Measurements from ENCODE around the gene ENTPD5.
A peak's percentile ranks its signal among the peaks of the same experiment; 100 is the strongest.
"Not testable (repeated sequence)": the region's sequence is repeated elsewhere in the genome, so short reads cannot be mapped to it uniquely, and the experiment has no call there.

Gene ENTPD5

GRCh38 chr14:74008843-74009499 lies 10.1 kb downstream of the ENTPD5 start:
- Histone ChIP-seq H3K27ac (ENCODE audit: low read depth in 2 of 2, low read length in 2 of 2) (peak overlapping the region; percentile 52 to 67), H3K4me3 (ENCODE audit: low read length in 2 of 2) (no peak overlapping the region), H3K36me3 (ENCODE audit: control insufficient read depth in 2 of 2, insufficient read depth in 2 of 2, low read length in 2 of 2) (peaks cover 2 to 23% of the 10 kb centered on the region in 2 donors), H3K4me1 (ENCODE audit: control insufficient read depth in 2 of 2, insufficient read depth in 2 of 2, low read length in 2 of 2) (peaks cover 0 to 8% of the 10 kb centered on the region in 2 donors), H3K9ac (ENCODE audit: low read depth in 1 of 2, low read length in 2 of 2) (peak overlapping the region in 1 of 2 donors; percentile 12), H3K27me3 (ENCODE audit: control insufficient read depth in 2 of 2, insufficient read depth in 2 of 2, low read length in 2 of 2) (no peaks in the 10 kb centered on the region), H3K9me3 (ENCODE audit: control insufficient read depth in 2 of 2, low read length in 2 of 2) (no peaks in the 10 kb centered on the region)

GRCh38 chr14:74005664-74006063 lies 13.4 kb downstream of the ENTPD5 start:
- H3K27me3 ChIP-seq (ENCODE audit: control insufficient read depth in 2 of 2, insufficient read depth in 2 of 2, low read length in 2 of 2); H3K9ac ChIP-seq (ENCODE audit: low read depth in 1 of 2, low read length in 2 of 2); H3K4me3 ChIP-seq (ENCODE audit: low read length in 2 of 2); H3K4me1 ChIP-seq (ENCODE audit: control insufficient read depth in 2 of 2, insufficient read depth in 2 of 2, low read length in 2 of 2); H3K27ac ChIP-seq (ENCODE audit: low read depth in 2 of 2, low read length in 2 of 2); H3K9me3 ChIP-seq (ENCODE audit: control insufficient read depth in 2 of 2, low read length in 2 of 2): not testable (repeated sequence)
- peaks cover 4 to 11% of the 10 kb centered on the region in 2 donors for H3K36me3 ChIP-seq (ENCODE audit: control insufficient read depth in 2 of 2, insufficient read depth in 2 of 2, low read length in 2 of 2)

GRCh38 chr14:73998726-73999125 lies 20.4 kb downstream of the ENTPD5 start:
- Histone ChIP-seq H3K9ac (ENCODE audit: low read depth in 1 of 2, low read length in 2 of 2) (peak overlapping the region; percentile 1 to 67), H3K36me3 (ENCODE audit: control insufficient read depth in 2 of 2, insufficient read depth in 2 of 2, low read length in 2 of 2) (peaks cover 0 to 4% of the 10 kb centered on the region in 2 donors), H3K4me3 (ENCODE audit: low read length in 2 of 2) (peak overlapping the region; percentile 30 to 44), H3K9me3 (ENCODE audit: control insufficient read depth in 2 of 2, low read length in 2 of 2) (no peaks in the 10 kb centered on the region), H3K4me1 (ENCODE audit: control insufficient read depth in 2 of 2, insufficient read depth in 2 of 2, low read length in 2 of 2) (peaks cover 8 to 30% of the 10 kb centered on the region in 2 donors), H3K27me3 (ENCODE audit: control insufficient read depth in 2 of 2, insufficient read depth in 2 of 2, low read length in 2 of 2) (no peaks in the 10 kb centered on the region), H3K27ac (ENCODE audit: low read depth in 2 of 2, low read length in 2 of 2) (peak overlapping the region; percentile 93 to 94)

GRCh38 chr14:73997944-73998447 lies 21.1 kb downstream of the ENTPD5 start:
- Histone ChIP-seq H3K9me3 (ENCODE audit: control insufficient read depth in 2 of 2, low read length in 2 of 2) (no peaks in the 10 kb centered on the region), H3K9ac (ENCODE audit: low read depth in 1 of 2, low read length in 2 of 2) (peak overlapping the region; percentile 38 to 67), H3K27ac (ENCODE audit: low read depth in 2 of 2, low read length in 2 of 2) (peak overlapping the region; percentile 93 to 94), H3K4me1 (ENCODE audit: control insufficient read depth in 2 of 2, insufficient read depth in 2 of 2, low read length in 2 of 2) (peaks cover 13 to 30% of the 10 kb centered on the region in 2 donors), H3K36me3 (ENCODE audit: control insufficient read depth in 2 of 2, insufficient read depth in 2 of 2, low read length in 2 of 2) (no peaks in the 10 kb centered on the region), H3K4me3 (ENCODE audit: low read length in 2 of 2) (peak overlapping the region; percentile 49 to 55), H3K27me3 (ENCODE audit: control insufficient read depth in 2 of 2, insufficient read depth in 2 of 2, low read length in 2 of 2) (no peaks in the 10 kb centered on the region)

GRCh38 chr14:73997108-73997943 lies 21.8 kb downstream of the ENTPD5 start:
- no peaks in the 10 kb centered on the region for H3K9me3 ChIP-seq (ENCODE audit: control insufficient read depth in 2 of 2, low read length in 2 of 2)
- peaks cover 13 to 30% of the 10 kb centered on the region in 2 donors for H3K4me1 ChIP-seq (ENCODE audit: control insufficient read depth in 2 of 2, insufficient read depth in 2 of 2, low read length in 2 of 2)
- no peaks in the 10 kb centered on the region for H3K27me3 ChIP-seq (ENCODE audit: control insufficient read depth in 2 of 2, insufficient read depth in 2 of 2, low read length in 2 of 2)
- H3K27ac ChIP-seq (ENCODE audit: low read depth in 2 of 2, low read length in 2 of 2) = peak overlapping the region; percentile 93 to 94
- H3K36me3 ChIP-seq (ENCODE audit: control insufficient read depth in 2 of 2, insufficient read depth in 2 of 2, low read length in 2 of 2) = no peaks in the 10 kb centered on the region
- H3K4me3 ChIP-seq (ENCODE audit: low read length in 2 of 2) = peak overlapping the region; percentile 49 to 79
- H3K9ac ChIP-seq (ENCODE audit: low read depth in 1 of 2, low read length in 2 of 2) = peak overlapping the region; percentile 72 to 77

- no peaks in the 10 kb centered on the region for H3K27me3 ChIP-seq (ENCODE audit: control insufficient read depth in 2 of 2, insufficient read depth in 2 of 2, low read length in 2 of 2)
- H3K9ac ChIP-seq (ENCODE audit: low read depth in 1 of 2, low read length in 2 of 2) = peak overlapping the region; percentile 72 to 77
- H3K4me3 ChIP-seq (ENCODE audit: low read length in 2 of 2) = peak overlapping the region; percentile 48 to 79
- H3K9me3 ChIP-seq (ENCODE audit: control insufficient read depth in 2 of 2, low read length in 2 of 2) = no peaks in the 10 kb centered on the region
- peak overlapping the region; percentile 93 to 94 for H3K27ac ChIP-seq (ENCODE audit: low read depth in 2 of 2, low read length in 2 of 2)
- no peaks in the 10 kb centered on the region for H3K36me3 ChIP-seq (ENCODE audit: control insufficient read depth in 2 of 2, insufficient read depth in 2 of 2, low read length in 2 of 2)
- peaks cover 13 to 30% of the 10 kb centered on the region in 2 donors for H3K4me1 ChIP-seq (ENCODE audit: control insufficient read depth in 2 of 2, insufficient read depth in 2 of 2, low read length in 2 of 2)
Observed at GRCh38 chr14:73996731-73997107, 22.4 kb downstream of the ENTPD5 start.

- H3K4me3 ChIP-seq (ENCODE audit: low read length in 2 of 2) = peak overlapping the region; percentile 79
- H3K9me3 ChIP-seq (ENCODE audit: control insufficient read depth in 2 of 2, low read length in 2 of 2) = no peaks in the 10 kb centered on the region
- H3K27me3 ChIP-seq (ENCODE audit: control insufficient read depth in 2 of 2, insufficient read depth in 2 of 2, low read length in 2 of 2) = no peaks in the 10 kb centered on the region
- H3K4me1 ChIP-seq (ENCODE audit: control insufficient read depth in 2 of 2, insufficient read depth in 2 of 2, low read length in 2 of 2) = peaks cover 13 to 30% of the 10 kb centered on the region in 2 donors
- peak overlapping the region; percentile 72 to 77 for H3K9ac ChIP-seq (ENCODE audit: low read depth in 1 of 2, low read length in 2 of 2)
- peak overlapping the region; percentile 93 to 94 for H3K27ac ChIP-seq (ENCODE audit: low read depth in 2 of 2, low read length in 2 of 2)
- H3K36me3 ChIP-seq (ENCODE audit: control insufficient read depth in 2 of 2, insufficient read depth in 2 of 2, low read length in 2 of 2) = no peaks in the 10 kb centered on the region
Observed at GRCh38 chr14:73995977-73996378, 23.1 kb downstream of the ENTPD5 start.

GRCh38 chr14:73994926-73995325 lies 24.2 kb downstream of the ENTPD5 start:
- peak overlapping the region; percentile 93 to 94 for H3K27ac ChIP-seq (ENCODE audit: low read depth in 2 of 2, low read length in 2 of 2)
- H3K27me3 ChIP-seq (ENCODE audit: control insufficient read depth in 2 of 2, insufficient read depth in 2 of 2, low read length in 2 of 2); H3K36me3 ChIP-seq (ENCODE audit: control insufficient read depth in 2 of 2, insufficient read depth in 2 of 2, low read length in 2 of 2); H3K9me3 ChIP-seq (ENCODE audit: control insufficient read depth in 2 of 2, low read length in 2 of 2): not testable (repeated sequence)
- H3K4me3 ChIP-seq (ENCODE audit: low read length in 2 of 2) = peak overlapping the region; percentile 79
- H3K4me1 ChIP-seq (ENCODE audit: control insufficient read depth in 2 of 2, insufficient read depth in 2 of 2, low read length in 2 of 2) = peaks cover 13 to 30% of the 10 kb centered on the region in 2 donors
- peak overlapping the region; percentile 72 to 77 for H3K9ac ChIP-seq (ENCODE audit: low read depth in 1 of 2, low read length in 2 of 2)

GRCh38 chr14:73991092-73991491 lies 28.0 kb downstream of the ENTPD5 start:
- no peaks in the 10 kb centered on the region for H3K27me3 ChIP-seq (ENCODE audit: control insufficient read depth in 2 of 2, insufficient read depth in 2 of 2, low read length in 2 of 2)
- H3K36me3 ChIP-seq (ENCODE audit: control insufficient read depth in 2 of 2, insufficient read depth in 2 of 2, low read length in 2 of 2) = peaks cover 17 to 21% of the 10 kb centered on the region in 2 donors
- no peak overlapping the region for H3K27ac ChIP-seq (ENCODE audit: low read depth in 2 of 2, low read length in 2 of 2)
- no peak overlapping the region for H3K4me3 ChIP-seq (ENCODE audit: low read length in 2 of 2)
- H3K9ac ChIP-seq (ENCODE audit: low read depth in 1 of 2, low read length in 2 of 2) = no peak overlapping the region
- H3K9me3 ChIP-seq (ENCODE audit: control insufficient read depth in 2 of 2, low read length in 2 of 2) = no peaks in the 10 kb centered on the region
- H3K4me1 ChIP-seq (ENCODE audit: control insufficient read depth in 2 of 2, insufficient read depth in 2 of 2, low read length in 2 of 2) = peaks cover 4 to 6% of the 10 kb centered on the region in 2 donors

- H3K36me3 ChIP-seq (ENCODE audit: control insufficient read depth in 2 of 2, insufficient read depth in 2 of 2, low read length in 2 of 2) = peaks cover 30 to 35% of the 10 kb centered on the region in 2 donors
- not testable (repeated sequence) for H3K9me3 ChIP-seq (ENCODE audit: control insufficient read depth in 2 of 2, low read length in 2 of 2); H3K4me3 ChIP-seq (ENCODE audit: low read length in 2 of 2); H3K27me3 ChIP-seq (ENCODE audit: control insufficient read depth in 2 of 2, insufficient read depth in 2 of 2, low read length in 2 of 2); H3K9ac ChIP-seq (ENCODE audit: low read depth in 1 of 2, low read length in 2 of 2); H3K4me1 ChIP-seq (ENCODE audit: control insufficient read depth in 2 of 2, insufficient read depth in 2 of 2, low read length in 2 of 2)
- peak overlapping the region in 1 of 2 donors; percentile 47 for H3K27ac ChIP-seq (ENCODE audit: low read depth in 2 of 2, low read length in 2 of 2)
Observed at GRCh38 chr14:73988656-73989055, 30.4 kb downstream of the ENTPD5 start.
